B cell (primary cell): ENCODE results near the gene PLEKHM2. TPM values are rescaled to one million over a fixed set of nuclear protein-coding genes. Genes with fewer than 3 reads are reported as not detected.
A peak's percentile ranks its signal among the peaks of the same experiment; 100 is the strongest.

Experiments
- ATAC-seq: fragments of 200-7000 bp; cut with Tn5 transposase; one replicate; pipeline ENCODE4 v1.10.0; 2021; ENCODE audit warnings: low read depth, mild to moderate bottlenecking, moderate number of reproducible peaks, moderate library complexity
- CTCF ChIA-PET: fragments of 350-600 bp; sonication (Branson Sonifier 250); formaldehyde crosslinking; loops from one replicate; lab custom pipeline; 2021; ENCODE audit warnings: antibody characterized with exemption, inconsistent platforms; lab: Charles Lee
- POLR2A ChIA-PET: fragments of 350-600 bp; sonication (Branson Sonifier 250); formaldehyde crosslinking; loops from one replicate; lab custom pipeline; 2021; ENCODE audit warnings: antibody characterized with exemption; lab: Charles Lee
- DNase-seq: peaks from one replicate; pipeline ENCODE4 v3.0.0; 2013
- H2AFZ ChIP-seq: 2 replicates; pipeline ENCODE4 v1.6.1; 2012; ENCODE audit warnings: mild to moderate bottlenecking, low read depth, low read length; ENCODE audit not compliant: insufficient read depth, poor library complexity, severe bottlenecking
- H3K27ac ChIP-seq, 2 donors: 1 replicate in 1 of 2; 2 replicates in 1 of 2; pipeline ENCODE4 v1.5.1; 2012 to 2013; ENCODE audit warnings: low read length in 2 of 2, mild to moderate bottlenecking in 2 of 2, moderate library complexity in 1 of 2
- H3K27me3 ChIP-seq, 4 experiments: fragments of 200-600 bp in 1 of 4; sonication (generic) in 1 of 4; replicated peaks in 1 of 4; 1 replicate in 2 of 4; 2 replicates in 2 of 4; pipeline versions ENCODE4 v1.6.1 to v1.7.0; 2013 to 2016; ENCODE audit warnings: low read length in 3 of 4, mild to moderate bottlenecking in 2 of 4, mixed read lengths in 1 of 4, moderate library complexity in 1 of 4; ENCODE audit not compliant: insufficient read depth in 4 of 4, control insufficient read depth in 3 of 4; ENCODE audit errors: control extremely low read depth in 1 of 4
- H3K36me3 ChIP-seq, 2 experiments: replicated peaks in 1 of 2; 1 replicate in 1 of 2; 2 replicates in 1 of 2; pipeline versions ENCODE4 v1.6.1 to v1.7.1; 2013; ENCODE audit warnings: low read length in 1 of 2; ENCODE audit not compliant: insufficient read depth in 2 of 2, control insufficient read depth in 1 of 2; ENCODE audit errors: control extremely low read depth in 1 of 2, extremely low read depth in 1 of 2
- H3K4me1 ChIP-seq, 2 donors: fragments of 200-600 bp in 1 of 2; sonication (generic) in 1 of 2; 1 replicate in 1 of 2; 2 replicates in 1 of 2; pipeline versions ENCODE4 v1.5.1 to v1.6.1; 2013 to 2017; ENCODE audit warnings: low read length in 2 of 2; ENCODE audit not compliant: control insufficient read depth in 2 of 2, insufficient read depth in 2 of 2
- H3K4me2 ChIP-seq: replicated peaks from 2 replicates; pipeline ENCODE3; 2012; ENCODE audit warnings: mild to moderate bottlenecking, low read depth, low read length; ENCODE audit not compliant: poor library complexity, severe bottlenecking
- H3K4me3 ChIP-seq, 5 experiments: fragments of 200-600 bp in 1 of 5; sonication (generic) in 1 of 5; 1 replicate in 3 of 5; 2 replicates in 2 of 5; pipeline versions ENCODE4 v1.5.1 to v1.7.0; 2011 to 2016; ENCODE audit warnings: low read length in 4 of 5, mild to moderate bottlenecking in 4 of 5, low read depth in 2 of 5, control low read depth in 1 of 5, moderate library complexity in 1 of 5; ENCODE audit not compliant: insufficient read depth in 1 of 5; ENCODE audit errors: control extremely low read depth in 1 of 5, extremely low read depth in 1 of 5
- H3K79me2 ChIP-seq: fragments of 200-600 bp; sonication (generic); one replicate; pipeline ENCODE4 v1.6.0; 2016; ENCODE audit warnings: low read length; ENCODE audit not compliant: control insufficient read depth, insufficient read depth
- H3K9ac ChIP-seq: fragments of 200-600 bp; sonication (generic); 2 replicates; pipeline ENCODE4 v1.6.1; 2017; ENCODE audit warnings: mild to moderate bottlenecking, low read length, moderate library complexity
- H3K9me3 ChIP-seq, 3 donors: one replicate each; pipeline versions ENCODE4 v1.6.1 to v1.7.1; 2013; ENCODE audit warnings: low read length in 2 of 3; ENCODE audit not compliant: control insufficient read depth in 2 of 3, insufficient read depth in 1 of 3; ENCODE audit errors: control extremely low read depth in 1 of 3
- H4K20me1 ChIP-seq: 2 replicates; pipeline ENCODE4 v1.6.0; 2012; ENCODE audit warnings: mild to moderate bottlenecking, low read length; ENCODE audit not compliant: insufficient read depth, control insufficient read depth, poor library complexity, severe bottlenecking
- H3K27ac Mint-ChIP-seq: one replicate; pipeline ENCODE4 v1.8.0; 2021; ENCODE audit warnings: mixed read lengths
- H3K27me3 Mint-ChIP-seq: one replicate; pipeline ENCODE4 v1.8.0; 2021; ENCODE audit warnings: mixed read lengths
- H3K4me1 Mint-ChIP-seq: one replicate; pipeline ENCODE4 v1.8.0; 2021; ENCODE audit warnings: mixed read lengths
- H3K4me3 Mint-ChIP-seq: one replicate; pipeline ENCODE4 v1.8.0; 2021; ENCODE audit warnings: mixed read lengths
- H3K9me3 Mint-ChIP-seq: one replicate; pipeline ENCODE4 v1.8.0; 2022; ENCODE audit warnings: mixed read lengths; ENCODE audit not compliant: insufficient read depth
- CTCF ChIP-seq: fragments of 200-600 bp; IDR thresholded peaks from one replicate; pipeline ENCODE4 v1.8.0; 2022; ENCODE audit warnings: antibody characterized with exemption, mild to moderate bottlenecking
- EZH2 ChIP-seq: IDR thresholded peaks from 2 replicates; pipeline ENCODE4 v1.6.1; 2012; ENCODE audit warnings: borderline replicate concordance, low read depth, mild to moderate bottlenecking, moderate library complexity, low read length; ENCODE audit not compliant: insufficient read depth, poor library complexity, severe bottlenecking
- WGBS: methylation state at CpG from one replicate; pipeline ENCODE4 v1.1.5; 2013; ENCODE audit warnings: missing lambda C conversion rate; ENCODE audit not compliant: insufficient coverage; 5-methylcytosine and 5-hydroxymethylcytosine counted together
- intact Hi-C: fragments of 100-400 bp; cut with micrococcal nuclease; formaldehyde crosslinking; loops from one replicate; pipeline ENCODE4 v1.10.0; 2022
- polyA plus RNA-seq: library from polyadenylated mRNA; depleted of rRNA; stranded (reverse); fragments of >200 nt; gene quantifications from 2 replicates; pipeline ENCODE4 v1.2.3, GENCODE V29; 2012
- total RNA-seq, 2 donors: library from RNA; stranded (reverse); fragments of 120-200 nt in 1 of 2; gene quantifications; 1 replicate in 1 of 2; 2 replicates in 1 of 2; pipeline versions ENCODE4 v1.2.3 to v1.2.4, GENCODE V29; 2013 to 2022

Gene PLEKHM2
- total and polyA plus RNA-seq, 2 donors (not counting 1 experiment from before 2014, with no cell fraction given): 99.7 to 120 TPM

- Mint-ChIP-seq H3K27me3 (no peaks in the 10 kb centered on the region), H3K4me1 (peaks cover 6% of the 10 kb centered on the region), H3K27ac (no peak overlapping the region), H3K4me3 (no peak overlapping the region), H3K9me3 (no peaks in the 10 kb centered on the region)
- Histone ChIP-seq H4K20me1 (no peaks in the 10 kb centered on the region), H3K27me3 (no peaks in the 10 kb centered on the region), H3K4me2 (peak overlapping the region; percentile 37), H3K79me2 (no peaks in the 10 kb centered on the region), H3K4me1 (peaks cover 0 to 7% of the 10 kb centered on the region in 2 donors), H3K9ac (no peak overlapping the region), H3K36me3 (no peaks in the 10 kb centered on the region), H3K4me3 (no peak overlapping the region), H3K27ac (no peak overlapping the region), H2AFZ (peak overlapping the region; percentile 69), H3K9me3 (no peaks in the 10 kb centered on the region)
- CTCF ChIA-PET: interaction anchor here (0.6 to 6.8 kb wide), 21 partner anchors 9 to 274 kb away, joined by 3 to 75 read pairs (median 4); partner anchors contain the start of gene DNAJC16
- DNase-seq (peak; percentile 79), ATAC-seq (peak; percentile 91)
- intact Hi-C loops: loop anchor here (2.0 to 5.0 kb wide), 3 partner anchors 74 to 419 kb away; no protein-coding TSS in a partner anchor
- POLR2A ChIA-PET: interaction anchor here (0.6 to 0.7 kb wide), 3 partner anchors 37 to 623 kb away, joined by 5 read pairs; no protein-coding TSS in a partner anchor
- peak; percentile 80 for TF ChIP-seq CTCF
- TF ChIP-seq EZH2: no peak
- 67% methylated on average over 25 of the region's 27 CpGs for WGBS
Measured at GRCh38 chr1:15740924-15741850, 57.1 kb downstream of the PLEKHM2 start.
